A673 (cell line): ENCODE data around the gene ZC3H7B.

Experiments used
- EZH2 ChIP-seq: fragments of 200-600 bp; sonication (generic); IDR thresholded peaks from 2 replicates; pipeline ENCODE4 v1.6.1; 2017; ENCODE audit warnings: borderline replicate concordance, low read depth, mild to moderate bottlenecking, mixed read lengths, antibody characterized with exemption, low read length; ENCODE audit not compliant: poor library complexity, severe bottlenecking
- TF ChIP-seq, protein P1 (sequence below): fragments of 300-800, 200-600 bp; sonication (generic); conservative IDR thresholded peaks from 2 replicates; pipeline ENCODE4 v1.5.1; 2017; ENCODE audit warnings: low read depth, mild to moderate bottlenecking, antibody characterized with exemption, low read length, moderate library complexity, mixed read lengths

DNA sequence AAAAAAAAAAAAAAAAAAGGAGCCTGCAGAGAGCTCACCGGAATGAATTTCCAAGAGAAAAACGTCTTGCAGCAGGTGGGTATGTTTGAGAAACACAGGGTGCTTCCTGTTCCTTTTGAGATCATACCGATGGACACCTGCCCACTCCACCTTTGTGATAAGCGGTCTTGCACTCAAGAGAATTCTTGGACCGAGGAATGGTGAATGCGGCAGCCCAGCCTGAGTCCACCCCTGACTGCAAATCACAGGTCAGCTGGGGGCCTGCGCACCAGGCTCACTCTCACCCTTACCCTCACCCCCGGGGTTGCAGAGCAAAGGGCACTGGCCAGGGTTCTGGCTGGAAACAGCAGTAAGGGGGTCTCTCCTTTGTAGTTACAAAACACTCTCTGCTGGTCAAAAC is 63.6 kb downstream of the ZC3H7B start:
- TF ChIP-seq, protein P1, sequence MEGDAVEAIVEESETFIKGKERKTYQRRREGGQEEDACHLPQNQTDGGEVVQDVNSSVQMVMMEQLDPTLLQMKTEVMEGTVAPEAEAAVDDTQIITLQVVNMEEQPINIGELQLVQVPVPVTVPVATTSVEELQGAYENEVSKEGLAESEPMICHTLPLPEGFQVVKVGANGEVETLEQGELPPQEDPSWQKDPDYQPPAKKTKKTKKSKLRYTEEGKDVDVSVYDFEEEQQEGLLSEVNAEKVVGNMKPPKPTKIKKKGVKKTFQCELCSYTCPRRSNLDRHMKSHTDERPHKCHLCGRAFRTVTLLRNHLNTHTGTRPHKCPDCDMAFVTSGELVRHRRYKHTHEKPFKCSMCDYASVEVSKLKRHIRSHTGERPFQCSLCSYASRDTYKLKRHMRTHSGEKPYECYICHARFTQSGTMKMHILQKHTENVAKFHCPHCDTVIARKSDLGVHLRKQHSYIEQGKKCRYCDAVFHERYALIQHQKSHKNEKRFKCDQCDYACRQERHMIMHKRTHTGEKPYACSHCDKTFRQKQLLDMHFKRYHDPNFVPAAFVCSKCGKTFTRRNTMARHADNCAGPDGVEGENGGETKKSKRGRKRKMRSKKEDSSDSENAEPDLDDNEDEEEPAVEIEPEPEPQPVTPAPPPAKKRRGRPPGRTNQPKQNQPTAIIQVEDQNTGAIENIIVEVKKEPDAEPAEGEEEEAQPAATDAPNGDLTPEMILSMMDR, result no peak
- no peak for TF ChIP-seq EZH2
